Peyer's patch (tissue), 4 donors: Measurements from ENCODE around the gene PPP1R12B.
"Not testable (repeated sequence)": the region's sequence is repeated elsewhere in the genome, so short reads cannot be mapped to it uniquely, and the experiment has no call there.

Experiments used
- POLR2A ChIP-seq, 2 donors: fragments of 450-650 bp; IDR thresholded peaks; one replicate each; pipeline ENCODE4 v1.5.1; 2017; ENCODE audit warnings: antibody characterized with exemption in 2 of 2, mild to moderate bottlenecking in 2 of 2, moderate library complexity in 2 of 2
- TF ChIP-seq, protein P1 (sequence below), 6 experiments: fragments of 450-650 bp in 4 of 6; fragments of 200-600 bp in 2 of 6; sonication (generic) in 1 of 6; IDR thresholded peaks; one replicate each; pipeline ENCODE4 v1.5.1; 2017 to 2019; ENCODE audit warnings: antibody characterized with exemption in 6 of 6, mild to moderate bottlenecking in 3 of 6, moderate library complexity in 1 of 6

DNA sequence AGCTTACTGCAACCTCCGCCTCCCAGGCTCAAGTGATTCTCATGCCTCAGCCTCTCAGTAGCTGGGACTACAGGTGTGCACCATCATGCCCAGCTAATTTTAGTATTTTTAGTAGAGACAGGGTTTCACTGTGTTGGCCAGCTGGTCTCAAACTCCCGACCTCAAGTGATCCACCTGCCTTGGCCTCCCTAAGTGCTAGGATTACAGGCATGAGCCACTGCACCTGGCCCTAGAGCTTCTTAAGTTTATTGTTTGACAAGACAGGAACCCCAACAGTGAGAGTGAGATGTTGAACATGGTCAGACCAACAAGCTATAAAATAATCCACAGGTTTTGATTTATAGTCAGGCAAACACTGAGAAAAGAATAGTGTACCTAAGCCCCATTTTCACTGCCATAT, 83.8 kb downstream of the PPP1R12B start:
- TF ChIP-seq, protein P1, sequence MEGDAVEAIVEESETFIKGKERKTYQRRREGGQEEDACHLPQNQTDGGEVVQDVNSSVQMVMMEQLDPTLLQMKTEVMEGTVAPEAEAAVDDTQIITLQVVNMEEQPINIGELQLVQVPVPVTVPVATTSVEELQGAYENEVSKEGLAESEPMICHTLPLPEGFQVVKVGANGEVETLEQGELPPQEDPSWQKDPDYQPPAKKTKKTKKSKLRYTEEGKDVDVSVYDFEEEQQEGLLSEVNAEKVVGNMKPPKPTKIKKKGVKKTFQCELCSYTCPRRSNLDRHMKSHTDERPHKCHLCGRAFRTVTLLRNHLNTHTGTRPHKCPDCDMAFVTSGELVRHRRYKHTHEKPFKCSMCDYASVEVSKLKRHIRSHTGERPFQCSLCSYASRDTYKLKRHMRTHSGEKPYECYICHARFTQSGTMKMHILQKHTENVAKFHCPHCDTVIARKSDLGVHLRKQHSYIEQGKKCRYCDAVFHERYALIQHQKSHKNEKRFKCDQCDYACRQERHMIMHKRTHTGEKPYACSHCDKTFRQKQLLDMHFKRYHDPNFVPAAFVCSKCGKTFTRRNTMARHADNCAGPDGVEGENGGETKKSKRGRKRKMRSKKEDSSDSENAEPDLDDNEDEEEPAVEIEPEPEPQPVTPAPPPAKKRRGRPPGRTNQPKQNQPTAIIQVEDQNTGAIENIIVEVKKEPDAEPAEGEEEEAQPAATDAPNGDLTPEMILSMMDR (IDR thresholded peaks at IDR 0.05) = not testable (repeated sequence)
- TF ChIP-seq POLR2A (IDR thresholded peaks at IDR 0.05) = not testable (repeated sequence)
